Stimulated activated CD8-positive, alpha-beta memory T cell treated with anti-CD3 and anti-CD28 coated beads, Interleukin-15, amount 100 ng/mL, for 48 hours (primary cell): ENCODE measurements around the gene F3.
A peak's percentile ranks its signal among the peaks of the same experiment; 100 is the strongest.
"Not testable (repeated sequence)": the region's sequence is repeated elsewhere in the genome, so short reads cannot be mapped to it uniquely, and the experiment has no call there.

Source experiments
- DNase-seq, 2 donors: peaks; one replicate each; pipeline ENCODE4 v3.0.0-alpha.2; 2020; ENCODE audit warnings: low read depth in 2 of 2

F3 gene

GRCh38 chr1:94541246-94542087 lies at the start of gene F3:
Gene F3, minus strand, starts transcription at chr1:94541759. Its CDS starts 123 bp downstream, at chr1:94541636.
- DNase-seq = peak; percentile 77

- DNase-seq = no peak
Observed at GRCh38 chr1:94590203-94591137, 48.9 kb upstream of the F3 start.

GRCh38 chr1:94589728-94590127 lies 48.2 kb upstream of the F3 start:
- DNase-seq = no peak

GRCh38 chr1:94582565-94582964 lies 41.0 kb upstream of the F3 start:
- no peak for DNase-seq

- DNase-seq = no peak
Observed at GRCh38 chr1:94580367-94581115, 39.0 kb upstream of the F3 start.

GRCh38 chr1:94579876-94580294 lies 38.3 kb upstream of the F3 start:
- no peak for DNase-seq

GRCh38 chr1:94578856-94579255 lies 37.3 kb upstream of the F3 start:
- no peak for DNase-seq

GRCh38 chr1:94573917-94574316 lies 32.4 kb upstream of the F3 start:
- not testable (repeated sequence) for DNase-seq

GRCh38 chr1:94572780-94573179 lies 31.2 kb upstream of the F3 start:
- DNase-seq = no peak

- not testable (repeated sequence) for DNase-seq
Observed at GRCh38 chr1:94570965-94571364, 29.4 kb upstream of the F3 start.

- not testable (repeated sequence) for DNase-seq
Observed at GRCh38 chr1:94568806-94569205, 27.2 kb upstream of the F3 start.

- DNase-seq = not testable (repeated sequence)
Observed at GRCh38 chr1:94567975-94568607, 26.5 kb upstream of the F3 start.

- DNase-seq = not testable (repeated sequence)
Observed at GRCh38 chr1:94566436-94566835, 24.9 kb upstream of the F3 start.

GRCh38 chr1:94565901-94566300 lies 24.3 kb upstream of the F3 start:
- DNase-seq = no peak

GRCh38 chr1:94562519-94563260 lies 21.1 kb upstream of the F3 start:
- DNase-seq = no peak

GRCh38 chr1:94560333-94560732 lies 18.8 kb upstream of the F3 start:
- no peak for DNase-seq

- no peak for DNase-seq
Observed at GRCh38 chr1:94559921-94560320, 18.4 kb upstream of the F3 start.

GRCh38 chr1:94555091-94555490 lies 13.5 kb upstream of the F3 start:
- no peak for DNase-seq

GRCh38 chr1:94554580-94554979 lies 13.0 kb upstream of the F3 start:
- DNase-seq = no peak

GRCh38 chr1:94553931-94554330 lies 12.4 kb upstream of the F3 start:
- DNase-seq = no peak

GRCh38 chr1:94553323-94553730 lies 11.8 kb upstream of the F3 start:
- DNase-seq = no peak
